GM18861 (cell line): ENCODE measurements around the gene HRCT1.
"Not testable (repeated sequence)": the region's sequence is repeated elsewhere in the genome, so short reads cannot be mapped to it uniquely, and the experiment has no call there.

ENCODE experiments used
- ATAC-seq: cut with Tn5 transposase; IDR thresholded peaks from one replicate; pipeline ENCODE4 v1.9.1; 2021; ENCODE audit not compliant: unreplicated experiment

The HRCT1 gene

GRCh38 chr9:35896570-35896969 is 9.4 kb upstream of the HRCT1 start:
- ATAC-seq, result no peak

GRCh38 chr9:35897376-35898099 is 8.5 kb upstream of the HRCT1 start:
- not testable (repeated sequence) for ATAC-seq

GRCh38 chr9:35898337-35898736 is 7.7 kb upstream of the HRCT1 start:
- no peak for ATAC-seq

- no peak for ATAC-seq
Measured at GRCh38 chr9:35899021-35899420, 7.0 kb upstream of the HRCT1 start.

GRCh38 chr9:35903049-35903448 is 3.0 kb upstream of the HRCT1 start:
- ATAC-seq, result no peak

- no peak for ATAC-seq
Measured at GRCh38 chr9:35904338-35904737, 1.7 kb upstream of the HRCT1 start.

- ATAC-seq, result no peak
Measured at GRCh38 chr9:35905051-35905781, 786 bp upstream of the HRCT1 start.

- no peak for ATAC-seq
Measured at GRCh38 chr9:35906923-35907699, 1.1 kb downstream of the HRCT1 start.

- ATAC-seq, result no peak
Measured at GRCh38 chr9:35907711-35908503, 1.9 kb downstream of the HRCT1 start.

GRCh38 chr9:35908504-35909125 is 2.6 kb downstream of the HRCT1 start:
- no peak for ATAC-seq

- ATAC-seq, result no peak
Measured at GRCh38 chr9:35909274-35909673, 3.3 kb downstream of the HRCT1 start, which contains the start of gene SPAAR. SPAAR (plus strand) TSS chr9:35909490; CDS start chr9:35910464, 974 bp downstream.

- no peak for ATAC-seq
Measured at GRCh38 chr9:35909687-35910612, 3.9 kb downstream of the HRCT1 start.

GRCh38 chr9:35910613-35911359 is 4.8 kb downstream of the HRCT1 start:
- ATAC-seq, result no peak

GRCh38 chr9:35911690-35912089 is 5.7 kb downstream of the HRCT1 start:
- no peak for ATAC-seq

- no peak for ATAC-seq
Measured at GRCh38 chr9:35912791-35913400, 6.9 kb downstream of the HRCT1 start.

- ATAC-seq, result not testable (repeated sequence)
Measured at GRCh38 chr9:35913429-35913828, 7.4 kb downstream of the HRCT1 start.

- no peak for ATAC-seq
Measured at GRCh38 chr9:35914301-35914807, 8.4 kb downstream of the HRCT1 start.
